ENCODE measurements around the gene IL36RN.

GRCh38 chr2:113032737-113033136 lies 26.3 kb upstream of the IL36RN start:
- TF ChIP-seq CTCF (conservative IDR thresholded peaks at IDR 0.05 in 1 of 2, IDR thresholded peaks at IDR 0.05 in 1 of 2; ENCODE audit: extremely low read depth in 1 of 2, insufficient read depth in 1 of 2, low read depth in 1 of 2, low read length in 2 of 2) (no peak), EZH2 (IDR thresholded peaks at IDR 0.05; ENCODE audit: borderline replicate concordance, low read length) (no peak)

Data from mammary epithelial cell (primary cell).